Esophagus muscularis mucosa (tissue), 3 donors: ENCODE results near the gene PCGF2.

ENCODE experiments used
- CTCF ChIP-seq, 3 experiments: fragments of 200-600 bp in 2 of 3; fragments of 450-650 bp in 1 of 3; sonication (generic) in 2 of 3; IDR thresholded peaks; one replicate each; pipeline ENCODE4 v1.5.1; 2017 to 2019; ENCODE audit warnings: antibody characterized with exemption in 3 of 3, mild to moderate bottlenecking in 2 of 3, moderate library complexity in 1 of 3
- EP300 ChIP-seq: sonication (generic); formaldehyde crosslinking; IDR thresholded peaks from one replicate; pipeline ENCODE4 v1.6.1; 2017; ENCODE audit warnings: antibody characterized with exemption

- TF ChIP-seq CTCF (IDR thresholded peaks at IDR 0.05) (no peak), EP300 (no peak)
Observed at GRCh38 chr17:38685491-38685890, 62.6 kb downstream of the PCGF2 start.
